ENCODE measurements around the gene GDF10.

DNA sequence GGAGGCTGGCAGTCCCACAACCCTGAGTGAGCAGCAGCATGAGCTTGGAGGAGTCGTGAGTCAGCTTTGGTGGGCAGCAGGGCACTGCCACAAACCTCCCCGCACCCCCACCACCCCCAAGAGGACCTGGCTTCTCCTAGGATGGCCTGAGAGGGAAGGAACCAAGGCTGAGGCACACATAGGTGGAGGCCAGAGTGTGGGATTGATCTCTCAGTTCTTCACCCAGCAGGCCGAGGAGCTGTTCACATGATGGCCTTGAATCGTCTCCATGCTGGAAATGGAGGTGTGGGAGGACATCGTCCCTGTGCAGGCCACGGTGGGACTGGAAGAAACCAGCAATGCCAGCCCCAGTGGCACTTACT lies 17.4 kb upstream of the GDF10 start:
- TF ChIP-seq, protein P1, sequence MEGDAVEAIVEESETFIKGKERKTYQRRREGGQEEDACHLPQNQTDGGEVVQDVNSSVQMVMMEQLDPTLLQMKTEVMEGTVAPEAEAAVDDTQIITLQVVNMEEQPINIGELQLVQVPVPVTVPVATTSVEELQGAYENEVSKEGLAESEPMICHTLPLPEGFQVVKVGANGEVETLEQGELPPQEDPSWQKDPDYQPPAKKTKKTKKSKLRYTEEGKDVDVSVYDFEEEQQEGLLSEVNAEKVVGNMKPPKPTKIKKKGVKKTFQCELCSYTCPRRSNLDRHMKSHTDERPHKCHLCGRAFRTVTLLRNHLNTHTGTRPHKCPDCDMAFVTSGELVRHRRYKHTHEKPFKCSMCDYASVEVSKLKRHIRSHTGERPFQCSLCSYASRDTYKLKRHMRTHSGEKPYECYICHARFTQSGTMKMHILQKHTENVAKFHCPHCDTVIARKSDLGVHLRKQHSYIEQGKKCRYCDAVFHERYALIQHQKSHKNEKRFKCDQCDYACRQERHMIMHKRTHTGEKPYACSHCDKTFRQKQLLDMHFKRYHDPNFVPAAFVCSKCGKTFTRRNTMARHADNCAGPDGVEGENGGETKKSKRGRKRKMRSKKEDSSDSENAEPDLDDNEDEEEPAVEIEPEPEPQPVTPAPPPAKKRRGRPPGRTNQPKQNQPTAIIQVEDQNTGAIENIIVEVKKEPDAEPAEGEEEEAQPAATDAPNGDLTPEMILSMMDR (IDR thresholded peaks at IDR 0.05): no peak
- TF ChIP-seq ZFX (IDR thresholded peaks at IDR 0.05; ENCODE audit: borderline replicate concordance): no peak
